Activated naive CD4-positive, alpha-beta T cell treated with anti-CD3 and anti-CD28 coated beads, Interleukin-2, amount 10 ng/mL, durations not matched to agents 7 days and 5 days (primary cell): ENCODE measurements around the gene PLA2G6.

ENCODE experiments used
- CTCF ChIA-PET: fragments of 350-600 bp; sonication (Branson Sonifier 250); formaldehyde crosslinking; loops from one replicate; lab custom pipeline; 2021; ENCODE audit warnings: antibody characterized with exemption; lab: Charles Lee
- DNase-seq: peaks from one replicate; pipeline ENCODE4 v3.0.0-alpha.2; 2020
- H3K27ac Mint-ChIP-seq: one replicate; pipeline ENCODE4 v1.8.0; 2021; ENCODE audit warnings: mild to moderate bottlenecking, moderate library complexity, mixed read lengths
- H3K27me3 Mint-ChIP-seq: one replicate; pipeline ENCODE4 v1.8.0; 2021; ENCODE audit warnings: mild to moderate bottlenecking, mixed read lengths
- H3K36me3 Mint-ChIP-seq: one replicate; pipeline ENCODE4 v1.8.0; 2021; ENCODE audit warnings: mixed read lengths
- H3K4me1 Mint-ChIP-seq: one replicate; pipeline ENCODE4 v1.8.0; 2021; ENCODE audit warnings: mixed read lengths
- H3K4me3 Mint-ChIP-seq: one replicate; pipeline ENCODE4 v1.8.0; 2021; ENCODE audit warnings: mild to moderate bottlenecking, moderate library complexity, mixed read lengths
- H3K9me3 Mint-ChIP-seq: one replicate; pipeline ENCODE4 v1.8.0; 2021; ENCODE audit warnings: mixed read lengths

Gene PLA2G6

GRCh38 chr22:38066381-38067027 is 115.1 kb downstream of the PLA2G6 start:
- H3K36me3 Mint-ChIP-seq: peaks cover 9% of the 10 kb centered on the region
- no peaks in the 10 kb centered on the region for H3K27me3 Mint-ChIP-seq
- H3K4me1 Mint-ChIP-seq: no peaks in the 10 kb centered on the region
- no peaks in the 10 kb centered on the region for H3K9me3 Mint-ChIP-seq
- H3K27ac Mint-ChIP-seq: no peak overlapping the region
- no peak overlapping the region for H3K4me3 Mint-ChIP-seq
- no peak for DNase-seq
- CTCF ChIA-PET: interaction anchor here (2.6 kb wide), 1 partner anchor 14 kb away, joined by 9 read pairs; no protein-coding TSS in a partner anchor

GRCh38 chr22:38065539-38065938 is 116.1 kb downstream of the PLA2G6 start:
- Mint-ChIP-seq H3K36me3 (peaks cover 9% of the 10 kb centered on the region), H3K9me3 (no peaks in the 10 kb centered on the region), H3K27me3 (no peaks in the 10 kb centered on the region), H3K27ac (no peak overlapping the region), H3K4me3 (no peak overlapping the region), H3K4me1 (no peaks in the 10 kb centered on the region)
- DNase-seq: no peak
- CTCF ChIA-PET: interaction anchor here (0.5 to 2.6 kb wide), 2 partner anchors 13 to 118 kb away, joined by 6 to 9 read pairs; no protein-coding TSS in a partner anchor

GRCh38 chr22:38062791-38063190 is 118.8 kb downstream of the PLA2G6 start:
- CTCF ChIA-PET: no interaction called here
- no peaks in the 10 kb centered on the region for H3K9me3 Mint-ChIP-seq
- H3K36me3 Mint-ChIP-seq: peaks cover 14% of the 10 kb centered on the region
- H3K27me3 Mint-ChIP-seq: no peaks in the 10 kb centered on the region
- H3K27ac Mint-ChIP-seq: peak overlapping the region; percentile 6
- no peak for DNase-seq
- peaks cover 6% of the 10 kb centered on the region for H3K4me1 Mint-ChIP-seq
- H3K4me3 Mint-ChIP-seq: no peak overlapping the region
